ENCODE data around the gene YTHDC1.

The YTHDC1 gene

GRCh38 chr4:68344049-68344448 is 5.8 kb downstream of the YTHDC1 start:
- no peak for TF ChIP-seq CTCF (conservative IDR thresholded peaks at IDR 0.05)
- TF ChIP-seq ZFX (IDR thresholded peaks at IDR 0.05), result no peak
- H3K27ac ChIP-seq, result no peak overlapping the region

GRCh38 chr4:68342134-68342533 is 7.8 kb downstream of the YTHDC1 start:
- no peak overlapping the region for H3K27ac ChIP-seq
- TF ChIP-seq ZFX (IDR thresholded peaks at IDR 0.05) (no peak), CTCF (conservative IDR thresholded peaks at IDR 0.05) (no peak)

- TF ChIP-seq ZFX (IDR thresholded peaks at IDR 0.05) (no peak), CTCF (conservative IDR thresholded peaks at IDR 0.05) (no peak)
- no peak overlapping the region for H3K27ac ChIP-seq
Measured at GRCh38 chr4:68338625-68339024, 11.3 kb downstream of the YTHDC1 start.

- TF ChIP-seq CTCF (conservative IDR thresholded peaks at IDR 0.05) (no peak), ZFX (IDR thresholded peaks at IDR 0.05) (no peak)
- H3K27ac ChIP-seq, result no peak overlapping the region
Measured at GRCh38 chr4:68337522-68337921, 12.4 kb downstream of the YTHDC1 start.

- TF ChIP-seq CTCF (conservative IDR thresholded peaks at IDR 0.05) (no peak), ZFX (IDR thresholded peaks at IDR 0.05) (no peak)
- H3K27ac ChIP-seq, result no peak overlapping the region
Measured at GRCh38 chr4:68337004-68337403, 12.9 kb downstream of the YTHDC1 start.

GRCh38 chr4:68336530-68336929 is 13.4 kb downstream of the YTHDC1 start:
- no peak overlapping the region for H3K27ac ChIP-seq
- TF ChIP-seq ZFX (IDR thresholded peaks at IDR 0.05) (no peak), CTCF (conservative IDR thresholded peaks at IDR 0.05) (no peak)

GRCh38 chr4:68326141-68326540 is 23.7 kb downstream of the YTHDC1 start:
- H3K27ac ChIP-seq, result no peak overlapping the region
- TF ChIP-seq CTCF (conservative IDR thresholded peaks at IDR 0.05), result no peak
